Measurements from ENCODE around the gene TSPOAP1. TPM values are rescaled to one million over a fixed set of nuclear protein-coding genes. Genes with fewer than 3 reads are reported as not detected.
A peak's percentile ranks its signal among the peaks of the same experiment; 100 is the strongest.

Gene TSPOAP1
- total RNA-seq, 2 experiments from 2014 or later: 18.5 to 20.0 TPM

DNA sequence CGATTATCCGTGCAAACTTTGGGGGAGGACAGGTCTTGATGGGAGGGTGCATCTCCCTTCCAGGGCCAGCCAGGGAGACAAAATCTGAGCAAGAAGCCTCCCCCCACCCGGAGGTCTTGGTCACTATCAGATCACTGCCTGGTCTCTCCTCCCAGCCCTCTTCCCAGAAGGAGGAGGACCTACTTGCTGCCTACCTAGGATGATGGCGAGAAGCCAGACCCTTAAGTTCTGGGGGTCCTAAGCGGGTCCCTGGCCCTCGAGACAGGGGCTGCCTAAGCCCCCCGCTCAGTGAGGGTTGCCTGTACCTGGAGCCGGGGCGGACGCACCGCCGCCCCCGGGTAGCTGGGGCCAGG is 4.6 kb downstream of the TSPOAP1 start:
- H3K27ac Mint-ChIP-seq: no peak overlapping the region
- intact Hi-C loops (cut with micrococcal nuclease): no loop called here
- CTCF ChIA-PET: interaction anchor here (1.1 to 2.6 kb wide), 2 partner anchors 9 to 21 kb away, joined by 3 to 8 read pairs; no protein-coding TSS in a partner anchor
- peaks cover 28% of the 10 kb centered on the region for H3K4me1 Mint-ChIP-seq (ENCODE audit: low read depth)
- no peaks in the 10 kb centered on the region for H3K9me3 Mint-ChIP-seq
- peaks cover 4% of the 10 kb centered on the region for H3K27me3 Mint-ChIP-seq (ENCODE audit: low read depth)
- peaks cover 15% of the 10 kb centered on the region for H3K36me3 Mint-ChIP-seq (ENCODE audit: low read depth)
- no peak for DNase-seq
- H3K4me3 Mint-ChIP-seq: no peak overlapping the region

DNA sequence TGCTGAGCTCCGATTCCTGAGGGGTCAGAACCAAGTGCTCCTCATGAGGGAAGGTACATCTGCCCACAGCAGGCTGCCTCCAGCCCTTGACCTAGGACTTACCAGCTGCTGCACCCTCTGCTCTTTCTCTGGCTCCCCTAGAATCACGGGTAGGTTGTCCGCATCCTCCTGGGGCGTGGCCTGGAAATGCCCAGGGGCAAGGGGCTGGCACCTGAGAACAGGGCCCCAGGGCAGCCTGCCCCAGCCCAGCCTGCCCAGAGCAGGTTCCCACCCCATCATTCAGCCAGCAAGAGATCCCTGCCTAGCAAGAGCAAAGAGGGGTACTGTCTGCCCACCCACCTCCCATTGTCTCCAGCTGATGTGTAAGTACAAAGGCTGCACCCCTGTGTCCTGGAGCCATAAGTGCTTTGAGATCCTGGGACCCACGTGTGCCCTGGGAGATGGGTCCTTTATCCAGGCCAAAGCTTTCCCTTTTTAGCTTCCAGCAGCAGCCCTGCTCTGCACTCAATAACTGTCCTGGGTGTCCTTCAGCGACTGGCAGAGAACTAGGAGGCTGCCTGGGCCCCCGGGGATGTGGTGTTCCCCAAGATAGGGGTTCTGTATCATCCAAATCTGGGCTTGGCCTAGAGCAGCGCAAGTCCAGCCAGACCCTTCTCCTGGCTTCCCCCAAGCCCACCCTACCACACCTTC is 5.1 kb downstream of the TSPOAP1 start:
- Mint-ChIP-seq H3K9me3 (no peaks in the 10 kb centered on the region), H3K27ac (no peak overlapping the region), H3K4me3 (no peak overlapping the region), H3K27me3 (ENCODE audit: low read depth) (peaks cover 4% of the 10 kb centered on the region), H3K4me1 (ENCODE audit: low read depth) (peaks cover 24% of the 10 kb centered on the region), H3K36me3 (ENCODE audit: low read depth) (peaks cover 10% of the 10 kb centered on the region)
- CTCF ChIA-PET: interaction anchor here (1.1 to 2.6 kb wide), 3 partner anchors 9 to 21 kb away, joined by 3 to 8 read pairs (median 3); no protein-coding TSS in a partner anchor
- intact Hi-C loops (cut with micrococcal nuclease): no loop called here
- DNase-seq: no peak

GRCh38 chr17:58322581-58323185 is 5.9 kb downstream of the TSPOAP1 start:
- intact Hi-C loops (cut with micrococcal nuclease): no loop called here
- Mint-ChIP-seq H3K4me1 (ENCODE audit: low read depth) (peaks cover 22% of the 10 kb centered on the region), H3K9me3 (no peaks in the 10 kb centered on the region), H3K4me3 (no peak overlapping the region), H3K27ac (no peak overlapping the region), H3K36me3 (ENCODE audit: low read depth) (peaks cover 4% of the 10 kb centered on the region), H3K27me3 (ENCODE audit: low read depth) (no peaks in the 10 kb centered on the region)
- no peak for DNase-seq
- CTCF ChIA-PET: interaction anchor here (1.1 to 2.6 kb wide), 4 partner anchors 8 to 95 kb away, joined by 3 to 8 read pairs (median 4); no protein-coding TSS in a partner anchor

DNA sequence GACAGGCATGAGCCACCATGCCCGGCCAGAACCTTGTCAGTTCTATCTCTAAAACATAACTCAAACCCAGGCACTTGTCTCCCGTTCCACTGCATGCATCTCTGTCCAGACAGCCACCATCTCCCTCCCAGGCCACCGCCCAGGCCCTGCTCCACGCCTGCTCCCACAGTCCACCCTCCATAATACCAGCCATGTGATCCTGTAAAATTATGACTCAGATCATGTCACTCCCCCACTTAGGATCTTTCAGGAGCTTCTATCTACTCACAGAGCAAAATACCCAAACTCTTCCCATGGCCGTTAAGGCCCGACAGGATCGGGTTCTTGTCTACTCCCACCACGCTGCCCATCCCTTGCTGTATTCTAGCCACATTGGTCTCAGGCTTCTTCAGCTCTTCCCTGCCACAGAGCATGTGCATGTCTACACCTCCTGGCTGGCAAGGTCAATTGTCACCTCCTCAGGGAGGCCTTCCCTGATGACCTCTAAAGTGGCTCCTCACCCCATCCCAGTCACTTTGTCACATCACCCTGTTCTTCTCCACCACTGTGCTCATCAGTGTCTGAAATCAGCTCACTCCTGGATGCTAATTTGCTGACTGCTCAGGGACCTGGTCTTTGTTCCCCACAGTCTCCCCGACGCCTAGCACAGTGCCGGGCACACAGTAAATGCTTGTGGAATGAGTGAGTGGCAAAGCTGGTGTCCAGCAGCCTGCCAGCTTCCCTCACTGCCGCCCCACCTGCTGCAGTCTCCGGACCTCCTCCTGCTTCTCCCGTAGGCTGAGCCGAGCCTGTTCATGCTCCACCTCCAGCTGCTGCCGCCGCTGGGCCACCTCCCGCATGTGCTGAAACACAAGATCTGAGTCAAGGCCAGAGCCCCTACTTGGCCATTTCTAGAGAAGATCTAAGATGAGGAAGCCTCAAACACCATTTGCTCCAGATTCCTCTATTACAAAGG is 6.7 kb downstream of the TSPOAP1 start:
- CTCF ChIA-PET: interaction anchor here (1.1 to 2.6 kb wide), 3 partner anchors 18 to 96 kb away, joined by 3 to 8 read pairs (median 4); no protein-coding TSS in a partner anchor
- H3K9me3 Mint-ChIP-seq: no peaks in the 10 kb centered on the region
- DNase-seq: no peak
- peaks cover 6% of the 10 kb centered on the region for H3K36me3 Mint-ChIP-seq (ENCODE audit: low read depth)
- intact Hi-C loops (cut with micrococcal nuclease): no loop called here
- no peaks in the 10 kb centered on the region for H3K27me3 Mint-ChIP-seq (ENCODE audit: low read depth)
- H3K4me3 Mint-ChIP-seq: no peak overlapping the region
- no peak overlapping the region for H3K27ac Mint-ChIP-seq
- peaks cover 21% of the 10 kb centered on the region for H3K4me1 Mint-ChIP-seq (ENCODE audit: low read depth)

- no peak overlapping the region for H3K27ac Mint-ChIP-seq
Measured at GRCh38 chr17:58320570-58321323, 7.8 kb downstream of the TSPOAP1 start.

DNA sequence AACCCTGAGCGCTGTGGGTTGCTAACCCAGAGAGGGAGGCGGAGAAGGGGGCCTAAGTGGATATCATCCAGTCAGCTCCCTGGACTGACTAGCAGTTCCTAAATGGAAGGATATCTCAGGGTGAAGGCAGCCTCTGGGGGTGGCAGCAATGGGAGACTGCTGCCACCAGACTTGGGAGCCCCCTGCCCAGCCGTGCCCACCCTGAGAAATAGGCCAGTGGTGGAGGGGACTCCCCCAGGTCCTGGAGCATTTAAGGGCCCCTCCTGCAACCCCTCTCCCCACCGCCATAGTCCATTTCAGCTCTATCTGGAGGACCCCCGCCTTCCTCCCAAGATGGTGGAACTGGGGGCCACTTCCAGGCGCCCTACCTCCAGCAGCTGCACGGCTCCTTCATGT is 8.4 kb downstream of the TSPOAP1 start:
- Mint-ChIP-seq H3K4me1 (ENCODE audit: low read depth) (peaks cover 13% of the 10 kb centered on the region), H3K4me3 (no peak overlapping the region), H3K36me3 (ENCODE audit: low read depth) (peaks cover 6% of the 10 kb centered on the region), H3K27ac (no peak overlapping the region), H3K9me3 (no peaks in the 10 kb centered on the region), H3K27me3 (ENCODE audit: low read depth) (no peaks in the 10 kb centered on the region)
- CTCF ChIA-PET: interaction anchor here (3.6 kb wide), 1 partner anchor 18 kb away, joined by 31 read pairs; no protein-coding TSS in a partner anchor
- DNase-seq: peak; percentile 3
- intact Hi-C loops (cut with micrococcal nuclease): no loop called here

More at GRCh38 chr17:58320570-58321323, 7.8 kb downstream of the TSPOAP1 start:
- H3K4me1 Mint-ChIP-seq (ENCODE audit: low read depth): peaks cover 15% of the 10 kb centered on the region
- intact Hi-C loops (cut with micrococcal nuclease): no loop called here
- H3K27me3 Mint-ChIP-seq (ENCODE audit: low read depth): no peaks in the 10 kb centered on the region
- peaks cover 6% of the 10 kb centered on the region for H3K36me3 Mint-ChIP-seq (ENCODE audit: low read depth)
- no peaks in the 10 kb centered on the region for H3K9me3 Mint-ChIP-seq
- no peak overlapping the region for H3K4me3 Mint-ChIP-seq
- peak; percentile 3 for DNase-seq
- CTCF ChIA-PET: interaction anchor here (0.6 to 1.8 kb wide), 2 partner anchors 58 to 97 kb away, joined by 3 to 4 read pairs; no protein-coding TSS in a partner anchor

- H3K27me3 Mint-ChIP-seq (ENCODE audit: low read depth): no peaks in the 10 kb centered on the region
- intact Hi-C loops (cut with micrococcal nuclease): no loop called here
- peaks cover 6% of the 10 kb centered on the region for H3K36me3 Mint-ChIP-seq (ENCODE audit: low read depth)
- H3K9me3 Mint-ChIP-seq: no peaks in the 10 kb centered on the region
- peak; percentile 4 for DNase-seq
- peaks cover 11% of the 10 kb centered on the region for H3K4me1 Mint-ChIP-seq (ENCODE audit: low read depth)
- CTCF ChIA-PET: interaction anchor here (3.4 to 5.5 kb wide), 4 partner anchors 19 to 128 kb away, joined by 31 to 92 read pairs (median 53); partner anchors contain the start of gene RNF43
- no peak overlapping the region for H3K4me3 Mint-ChIP-seq
- H3K27ac Mint-ChIP-seq: no peak overlapping the region
Measured at GRCh38 chr17:58319173-58320162, 9.1 kb downstream of the TSPOAP1 start.

DNA sequence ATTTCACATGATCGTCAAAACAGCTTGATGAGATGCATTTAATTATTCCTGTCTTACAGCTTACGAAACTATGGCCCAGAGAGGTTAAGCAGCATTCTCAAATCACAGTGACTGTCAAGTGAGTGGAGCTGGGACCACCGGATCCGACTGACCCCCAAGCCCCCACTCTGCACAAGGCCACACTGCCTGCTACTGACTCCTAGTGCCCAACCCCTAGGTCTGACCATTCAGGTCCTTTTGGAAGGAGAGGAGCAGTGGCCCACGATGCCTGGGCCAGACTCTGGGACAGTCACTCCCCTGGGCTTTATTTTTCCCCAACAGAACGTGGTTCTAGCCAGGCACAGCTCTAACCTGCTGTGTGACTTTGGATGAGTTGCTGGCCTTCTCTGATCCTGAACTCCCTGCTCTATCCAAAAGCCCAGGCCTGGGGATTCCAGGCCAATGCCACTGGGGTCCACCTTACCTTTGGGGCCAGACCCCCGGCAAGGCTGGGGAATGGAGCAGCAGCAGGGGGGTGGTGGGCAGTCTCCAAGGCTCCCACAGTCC is 9.9 kb downstream of the TSPOAP1 start:
- Mint-ChIP-seq H3K4me1 (ENCODE audit: low read depth) (peaks cover 11% of the 10 kb centered on the region), H3K9me3 (no peaks in the 10 kb centered on the region), H3K4me3 (no peak overlapping the region), H3K27ac (peak overlapping the region; percentile 79), H3K27me3 (ENCODE audit: low read depth) (no peaks in the 10 kb centered on the region), H3K36me3 (ENCODE audit: low read depth) (peaks cover 6% of the 10 kb centered on the region)
- peak; percentile 3 for DNase-seq
- CTCF ChIA-PET: interaction anchor here (0.6 to 5.5 kb wide), 8 partner anchors 9 to 129 kb away, joined by 3 to 92 read pairs (median 30); partner anchors contain the start of genes RNF43 and SUPT4H1
- intact Hi-C loops (cut with micrococcal nuclease): no loop called here

DNA sequence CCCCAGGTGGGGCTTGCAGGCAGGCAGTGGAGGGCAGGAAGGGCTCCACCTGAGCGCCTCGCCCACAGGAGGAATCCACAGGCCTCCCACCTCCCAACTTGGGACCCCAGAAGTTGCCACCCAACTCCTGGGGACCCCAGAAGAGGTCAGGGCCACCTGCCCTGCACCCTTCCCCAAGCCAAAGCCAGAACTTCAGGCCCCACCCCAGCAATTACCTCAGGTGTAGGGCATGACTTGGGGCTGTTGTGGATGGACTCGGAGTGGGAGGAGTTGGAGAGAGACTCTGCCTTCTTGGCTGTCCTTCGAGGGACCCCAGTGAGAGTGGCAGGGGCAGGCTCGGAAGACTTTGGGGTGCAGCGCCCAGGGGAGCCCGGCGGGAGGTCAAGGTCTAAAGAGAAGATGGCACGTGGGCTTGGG is 10.5 kb downstream of the TSPOAP1 start:
- Mint-ChIP-seq H3K9me3 (no peaks in the 10 kb centered on the region), H3K36me3 (ENCODE audit: low read depth) (peaks cover 6% of the 10 kb centered on the region), H3K4me3 (no peak overlapping the region), H3K27me3 (ENCODE audit: low read depth) (no peaks in the 10 kb centered on the region), H3K27ac (peak overlapping the region; percentile 79), H3K4me1 (ENCODE audit: low read depth) (peaks cover 11% of the 10 kb centered on the region)
- intact Hi-C loops (cut with micrococcal nuclease): no loop called here
- DNase-seq: peak; percentile 4
- CTCF ChIA-PET: interaction anchor here (0.6 to 5.5 kb wide), 49 partner anchors 9 to 1188 kb away, joined by 3 to 92 read pairs (median 6); partner anchors contain the start of genes HSF5, MTMR4, RNF43 and SUPT4H1

DNA sequence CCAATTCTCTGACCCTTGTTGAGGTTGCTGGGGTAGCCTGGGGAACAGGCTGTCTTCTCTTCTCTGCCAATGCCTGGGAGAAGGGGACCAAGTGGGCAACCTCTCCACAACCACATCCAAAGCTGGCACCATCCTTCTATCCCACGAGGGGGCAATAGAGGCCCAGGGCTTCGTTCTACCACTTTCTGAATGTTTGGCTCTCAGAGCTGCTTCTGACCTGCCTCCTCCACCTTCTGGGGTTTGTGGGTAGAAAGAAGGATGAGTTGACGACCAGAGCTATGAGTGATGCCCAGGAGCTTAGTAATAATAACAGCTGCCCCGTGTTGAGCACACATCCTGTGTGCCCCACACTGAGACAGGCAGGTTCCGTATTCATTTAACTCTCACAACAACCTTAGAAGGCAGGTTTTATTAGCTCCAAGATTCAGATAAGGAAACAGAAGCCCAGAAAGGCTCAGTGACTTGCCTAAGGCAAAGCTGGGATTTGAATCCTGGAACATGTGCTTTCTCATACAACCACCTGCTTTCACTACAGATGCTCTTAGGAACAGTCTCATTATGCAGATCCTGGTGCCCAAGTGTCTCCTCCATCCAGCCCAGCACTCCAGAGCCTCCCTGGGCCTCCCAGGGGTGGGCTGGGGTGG is 11.1 kb downstream of the TSPOAP1 start:
- Mint-ChIP-seq H3K36me3 (ENCODE audit: low read depth) (peaks cover 6% of the 10 kb centered on the region), H3K9me3 (no peaks in the 10 kb centered on the region), H3K27me3 (ENCODE audit: low read depth) (no peaks in the 10 kb centered on the region), H3K4me3 (no peak overlapping the region), H3K4me1 (ENCODE audit: low read depth) (peaks cover 11% of the 10 kb centered on the region), H3K27ac (peak overlapping the region; percentile 81)
- peak; percentile 88 for DNase-seq
- intact Hi-C loops (cut with micrococcal nuclease): loop anchor here (1.0 to 2.0 kb wide), 8 partner anchors 12 to 201 kb away; partner anchors contain the start of genes RNF43 and SUPT4H1
- CTCF ChIA-PET: interaction anchor here (0.6 to 5.5 kb wide), 50 partner anchors 9 to 1188 kb away, joined by 3 to 92 read pairs (median 6); partner anchors contain the start of genes HSF5, MTMR4, RNF43 and SUPT4H1

Measured in activated naive CD4-positive, alpha-beta T cell treated with anti-CD3 and anti-CD28 coated beads for 36 hours (primary cell).